Left kidney (tissue), 2 donors: Measurements from ENCODE around the gene GDF10. TPM values are rescaled to one million over a fixed set of nuclear protein-coding genes. Genes with fewer than 3 reads are reported as not detected.

ENCODE experiments used
- DNase-seq: peaks from one replicate; pipeline ENCODE4 v3.0.0-alpha.2; 2013
- polyA plus RNA-seq: library from polyadenylated mRNA; unstranded; fragments of 120-200 nt; gene quantifications from one replicate; pipeline ENCODE4 v1.2.1, GENCODE V29; 2013; ENCODE audit not compliant: insufficient read length

Gene GDF10
- polyA plus RNA-seq, 1 donor, result 1.6 TPM

DNA sequence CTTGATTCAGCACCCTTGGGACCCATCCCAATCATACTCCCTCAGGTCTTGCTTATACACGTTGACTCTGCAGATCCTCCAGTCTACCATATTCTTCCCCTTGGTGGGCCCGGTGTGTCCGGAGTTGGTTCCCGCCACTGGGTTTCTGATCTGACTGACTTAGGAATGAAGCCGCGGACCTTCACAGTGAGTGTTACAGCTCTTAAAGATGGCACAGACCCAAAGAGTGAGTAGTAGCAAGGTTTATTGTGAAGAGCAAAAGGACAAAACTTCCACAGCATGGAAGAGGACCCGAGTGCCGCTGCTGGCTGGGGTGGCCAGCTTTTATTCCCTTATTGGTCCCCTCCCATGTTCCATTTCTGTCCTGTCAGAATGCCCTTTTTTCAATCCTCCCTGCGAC is 5.9 kb upstream of the GDF10 start:
- DNase-seq, result no peak

DNA sequence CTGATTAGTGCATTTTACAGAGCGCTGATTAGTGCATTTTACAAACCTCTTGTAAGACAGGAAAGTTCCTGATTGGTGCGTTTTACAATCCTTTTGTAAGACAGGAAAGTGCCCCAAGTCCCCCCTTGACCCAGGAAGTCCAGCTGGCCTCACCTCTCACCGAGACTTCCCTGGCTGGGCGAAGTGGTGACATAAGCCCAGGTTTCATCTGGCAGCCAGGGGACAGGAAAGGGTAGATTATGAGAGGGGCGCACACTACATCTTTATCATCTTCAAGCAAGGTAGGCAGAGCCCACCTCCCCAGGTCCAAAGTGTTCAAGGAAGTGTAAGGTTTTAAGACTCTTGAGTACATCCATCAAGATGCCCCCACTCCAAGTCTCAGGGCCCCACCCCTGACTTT is 5.5 kb upstream of the GDF10 start:
- DNase-seq, result no peak

DNA sequence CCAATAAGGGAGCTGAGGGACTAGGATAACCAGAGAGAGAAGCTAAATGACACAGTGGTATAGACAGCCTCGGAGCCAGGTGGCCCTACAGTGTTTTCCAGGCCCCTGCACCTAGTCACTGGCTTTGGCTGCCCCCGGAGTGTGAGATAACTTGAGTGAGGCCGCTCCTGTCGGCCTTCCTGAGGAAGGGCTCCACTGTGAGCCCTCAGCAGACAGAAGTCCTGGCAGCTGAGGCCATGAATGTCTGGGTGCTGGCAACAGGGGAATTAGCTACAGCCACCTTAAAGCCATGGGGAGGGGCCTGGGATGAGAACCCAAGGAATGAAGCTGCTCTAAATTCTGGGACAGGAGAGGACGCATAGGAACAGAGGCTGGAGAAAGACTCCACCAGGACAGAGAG is 4.6 kb upstream of the GDF10 start:
- DNase-seq, result no peak

DNA sequence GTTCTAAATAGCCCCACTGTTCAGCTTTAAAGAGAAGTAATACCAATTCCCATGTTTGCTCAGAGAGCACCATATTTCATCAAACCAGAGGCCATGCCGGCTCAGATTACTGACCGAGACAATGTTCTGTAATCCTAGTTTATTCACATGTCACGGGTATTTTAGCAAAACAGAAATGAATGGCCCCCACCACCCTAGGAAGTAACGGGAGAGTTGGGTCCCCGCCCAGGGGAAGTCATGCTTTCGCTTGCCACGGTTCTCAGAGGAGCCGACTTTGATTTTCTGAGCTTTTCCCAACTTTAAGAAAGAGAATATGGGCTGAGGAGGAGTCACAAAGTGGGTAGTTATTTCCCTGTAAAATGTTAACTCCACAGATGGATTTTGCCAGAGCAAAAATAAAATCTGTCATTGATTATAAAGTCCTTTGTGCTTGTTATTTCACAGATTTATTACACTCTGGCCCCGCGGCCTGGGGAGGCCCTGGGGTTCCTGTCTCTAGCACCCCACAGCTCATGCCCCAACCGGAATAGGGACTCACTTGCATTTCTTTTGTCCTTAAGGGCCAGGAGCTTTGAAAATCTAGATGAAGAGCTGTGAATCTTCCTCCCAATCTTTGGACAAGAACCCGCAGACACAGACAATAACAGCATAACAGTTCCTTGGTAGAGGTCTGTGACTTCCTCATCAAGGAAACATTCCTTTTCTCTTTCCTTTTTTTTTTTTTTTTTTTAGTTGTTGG is 3.7 kb upstream of the GDF10 start:
- peak; percentile 33 for DNase-seq

DNA sequence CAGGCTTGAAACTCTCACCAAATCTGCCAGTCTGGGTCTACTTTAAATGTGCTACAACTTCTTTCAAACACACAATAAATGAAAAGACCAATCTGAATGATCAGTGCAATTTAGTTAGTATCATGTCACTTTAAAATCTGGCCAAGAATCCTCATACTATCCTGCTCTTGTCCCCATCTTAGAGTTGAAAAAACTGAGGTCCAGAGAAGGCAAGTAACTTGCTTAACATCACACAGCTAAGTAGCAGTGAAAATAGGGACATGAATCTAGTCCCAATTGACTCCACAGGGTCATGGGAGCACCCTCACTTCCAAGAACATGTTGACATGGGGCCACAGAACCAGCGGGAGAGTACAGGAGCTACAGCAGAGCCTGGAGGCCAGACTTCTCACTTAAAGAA is 3.1 kb upstream of the GDF10 start:
- DNase-seq, result no peak

DNA sequence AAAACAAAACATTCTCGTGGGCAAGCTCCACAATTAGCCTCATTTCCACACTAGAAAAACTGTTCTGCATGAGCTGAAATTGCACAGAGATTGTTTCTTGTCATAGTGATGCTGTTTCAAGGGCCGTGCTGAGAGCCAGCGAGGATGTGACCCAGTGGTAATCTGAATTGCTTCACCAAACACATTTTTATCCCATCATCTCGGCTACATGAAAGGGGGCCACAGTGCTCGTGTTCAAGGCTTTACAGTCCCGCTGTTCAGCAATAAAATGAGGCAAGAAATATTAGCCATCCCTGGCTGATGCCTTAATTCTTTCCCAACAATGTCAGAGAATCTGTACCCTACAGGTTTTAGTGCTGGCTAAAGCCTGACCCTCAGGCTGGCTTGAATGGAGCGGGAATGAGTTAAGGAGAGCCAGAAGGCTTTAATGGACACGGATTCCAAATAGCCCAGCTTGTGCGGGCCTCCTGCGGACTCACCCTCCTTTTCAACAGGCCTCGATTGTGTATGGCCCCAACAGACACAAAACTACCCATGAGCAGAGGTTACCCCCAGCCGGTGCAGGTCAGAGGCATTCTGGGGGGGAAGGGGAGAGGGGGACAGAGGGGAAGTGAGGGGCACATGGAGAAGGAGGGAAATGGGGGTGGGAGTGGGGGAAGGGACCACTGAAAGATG is 2.0 kb upstream of the GDF10 start:
- no peak for DNase-seq

DNA sequence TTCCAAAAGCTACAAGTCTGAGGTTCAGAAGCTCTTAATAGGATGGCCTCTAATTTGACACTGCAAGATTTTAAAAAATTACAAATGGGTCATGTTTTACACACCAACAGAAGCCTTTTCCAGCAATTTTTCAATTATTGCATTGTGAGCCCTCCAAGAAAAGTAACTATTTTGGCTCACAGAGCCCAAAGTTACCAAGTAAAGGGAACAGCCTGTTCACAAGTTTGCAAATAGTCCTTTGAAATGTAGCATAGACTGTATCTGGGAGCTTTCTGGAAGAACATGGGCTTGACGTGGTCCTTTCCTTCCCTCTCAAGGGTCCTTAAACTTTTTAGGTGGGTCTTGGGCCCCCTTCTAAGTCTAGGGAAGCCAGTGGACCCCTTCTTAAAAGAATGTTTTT is 1.3 kb upstream of the GDF10 start:
- DNase-seq, result no peak

DNA sequence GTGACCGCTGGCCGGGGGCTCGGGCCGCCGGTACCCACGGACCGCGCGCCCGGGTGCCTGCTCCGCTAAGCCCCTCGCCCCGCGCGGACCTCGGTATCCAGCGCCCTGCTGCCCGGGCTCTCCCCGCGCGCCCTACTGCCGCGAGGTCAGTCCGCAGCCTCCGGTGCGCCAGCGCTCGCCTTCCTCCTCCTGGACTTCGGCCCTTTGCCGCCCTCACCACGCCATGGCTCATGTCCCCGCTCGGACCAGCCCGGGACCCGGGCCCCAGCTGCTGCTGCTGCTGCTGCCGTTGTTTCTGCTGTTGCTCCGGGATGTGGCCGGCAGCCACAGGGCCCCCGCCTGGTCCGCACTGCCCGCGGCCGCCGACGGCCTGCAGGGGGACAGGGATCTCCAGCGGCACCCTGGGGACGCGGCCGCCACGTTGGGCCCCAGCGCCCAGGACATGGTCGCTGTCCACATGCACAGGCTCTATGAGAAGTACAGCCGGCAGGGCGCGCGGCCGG is 483 bp downstream of the GDF10 start:
- no peak for DNase-seq

DNA sequence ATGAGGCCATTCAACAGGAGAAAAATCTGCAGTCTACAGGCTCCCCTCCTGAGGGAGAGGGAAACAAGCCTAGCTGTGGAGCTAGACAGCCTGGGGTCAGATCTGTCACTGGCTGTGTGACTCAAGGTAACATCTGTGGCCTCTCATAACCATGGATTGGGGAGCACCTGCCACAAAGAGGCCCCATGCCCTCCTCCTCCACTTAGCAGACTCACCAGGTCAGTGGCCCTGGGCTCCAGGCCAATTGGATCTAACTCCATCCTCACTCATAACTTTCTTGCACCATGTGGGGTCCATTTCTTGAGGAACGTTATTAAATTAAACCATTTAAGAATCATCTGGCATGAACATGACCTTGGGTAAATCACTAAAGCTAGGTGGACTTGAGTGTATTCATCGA is 1.8 kb downstream of the GDF10 start:
- DNase-seq, result no peak

DNA sequence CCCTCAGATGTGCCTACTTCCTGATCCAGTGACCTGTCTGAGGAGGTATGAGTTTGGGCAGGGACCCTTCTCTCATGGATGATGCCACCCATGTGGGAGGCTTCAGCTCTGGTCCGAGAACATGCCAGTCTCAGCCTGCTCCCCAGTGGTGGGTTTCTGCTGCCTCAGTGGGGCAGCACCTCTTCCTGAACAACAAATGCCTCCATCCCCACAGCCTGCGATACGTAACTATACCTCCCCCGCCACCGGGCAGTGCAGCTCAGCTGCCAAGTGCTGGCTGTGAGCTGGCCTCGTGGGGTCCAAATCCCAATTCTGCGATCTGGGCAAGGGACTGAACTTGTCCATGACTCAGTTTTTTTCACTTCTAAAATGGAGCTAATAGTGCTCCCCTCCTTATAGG is 3.1 kb downstream of the GDF10 start:
- DNase-seq, result no peak

DNA sequence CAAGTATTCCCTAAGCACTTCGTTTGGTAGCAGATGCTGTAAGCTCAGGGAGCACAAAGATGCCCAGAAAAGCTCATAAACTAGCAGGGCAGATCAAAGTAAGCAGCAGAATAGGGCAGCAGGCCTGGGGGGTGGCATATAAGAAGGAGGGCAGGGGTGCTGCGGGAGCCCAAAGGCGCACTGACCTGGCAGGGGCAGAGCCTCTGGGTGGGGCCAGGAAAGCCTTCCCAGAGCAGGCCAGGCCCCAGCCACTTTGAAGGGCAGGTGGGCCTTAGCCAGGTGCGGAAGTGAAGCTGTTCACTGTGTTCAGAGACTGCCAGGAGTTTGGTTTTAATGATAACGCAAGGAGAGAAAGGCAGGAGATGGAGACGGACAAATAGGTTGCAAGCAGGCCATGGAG is 3.9 kb downstream of the GDF10 start:
- no peak for DNase-seq

DNA sequence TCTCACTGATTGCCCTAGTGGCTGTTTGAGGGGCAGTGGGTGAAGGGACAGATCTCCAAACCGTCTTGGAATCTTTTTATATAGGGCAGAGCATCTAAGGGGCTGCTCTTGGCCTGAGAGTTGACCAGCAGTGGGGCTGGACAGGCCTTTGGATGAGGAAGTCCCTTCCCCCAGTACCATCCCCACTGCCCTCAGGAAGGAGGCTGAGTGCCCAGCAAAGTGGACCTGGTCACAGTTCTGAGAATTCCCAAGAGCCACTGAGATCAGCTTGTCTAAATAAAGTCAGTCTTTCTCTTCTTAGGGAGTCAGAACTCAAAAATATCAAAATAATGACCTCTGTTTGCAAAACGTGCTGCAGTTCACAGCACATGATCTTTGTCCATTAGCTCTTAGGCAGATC is 5.6 kb downstream of the GDF10 start:
- no peak for DNase-seq

DNA sequence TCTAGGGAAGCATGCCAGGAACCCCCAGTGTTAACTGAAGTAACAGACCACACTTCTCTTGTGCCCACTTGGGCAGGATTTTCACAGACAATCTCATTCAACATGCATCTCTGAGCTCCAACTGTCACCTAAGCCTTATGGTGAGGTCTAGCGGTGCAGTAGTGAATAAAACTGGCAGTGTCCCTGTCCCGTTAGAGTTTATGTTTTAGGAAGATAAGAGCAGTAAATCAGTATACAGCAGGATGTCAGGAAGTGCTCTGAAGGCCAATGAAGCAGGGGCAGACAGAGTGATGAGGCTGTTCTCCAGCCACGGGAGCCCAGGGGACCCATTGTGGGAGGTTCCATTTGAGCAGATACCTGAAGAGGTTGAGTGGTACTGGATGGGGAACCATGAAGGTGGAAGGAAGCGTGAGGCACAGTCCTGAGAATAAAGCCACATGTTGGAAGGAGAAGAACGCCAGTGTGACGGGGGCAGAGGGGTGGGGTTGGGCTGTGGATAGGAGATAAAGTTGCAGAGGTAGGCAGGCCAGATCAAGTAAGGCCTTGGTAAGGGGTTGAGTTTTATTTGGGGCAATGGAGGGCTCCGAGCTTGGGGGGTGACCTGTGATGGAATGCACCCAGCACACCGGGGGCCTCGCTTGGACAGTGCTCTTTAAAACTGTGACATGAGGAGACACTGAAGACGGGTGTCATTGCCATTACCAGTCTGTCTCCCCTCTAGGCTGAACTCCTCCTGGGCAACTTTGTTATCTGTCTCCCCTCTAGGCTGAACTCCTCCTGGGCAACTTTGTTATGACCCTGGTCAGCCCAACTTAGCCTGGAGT is 6.6 kb downstream of the GDF10 start:
- no peak for DNase-seq

DNA sequence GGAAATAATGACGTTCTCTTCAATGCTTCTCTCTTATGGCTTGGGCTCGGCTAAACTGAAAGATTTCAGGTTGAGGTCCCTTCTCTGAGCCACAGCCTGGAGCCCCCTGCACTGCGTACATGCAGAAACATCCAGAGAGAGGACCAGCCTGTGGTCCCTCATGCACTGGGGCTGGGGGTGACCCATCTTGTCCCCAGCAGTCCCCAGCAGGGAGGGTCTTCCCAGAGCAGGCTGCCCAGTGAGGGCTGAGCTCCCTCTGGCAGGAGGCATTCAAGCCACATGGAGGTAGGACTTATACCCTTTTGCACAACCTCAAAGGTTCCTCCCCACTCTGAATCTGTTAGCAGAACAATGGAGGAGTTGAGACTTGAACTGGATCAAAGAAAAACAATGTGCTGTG is 7.4 kb downstream of the GDF10 start:
- DNase-seq, result no peak

DNA sequence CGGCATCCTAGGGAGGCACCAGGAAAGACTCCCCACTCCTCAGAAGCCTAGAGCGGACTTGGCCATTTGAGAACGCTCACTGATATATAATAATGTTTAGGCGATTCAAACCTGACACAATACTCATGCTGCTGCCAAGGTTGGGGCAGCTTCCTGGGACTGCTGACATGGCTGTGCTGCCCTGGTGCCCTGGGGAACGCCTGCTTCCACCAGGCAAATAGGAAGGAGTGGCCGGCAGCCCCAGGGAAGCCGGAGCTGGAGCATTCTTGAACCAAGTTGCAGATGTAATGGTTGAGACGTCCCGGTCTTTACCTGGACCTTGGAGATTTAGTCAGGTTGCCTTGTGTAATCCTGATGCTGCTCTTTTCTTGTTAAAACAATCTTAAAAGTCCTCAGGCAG is 8.8 kb downstream of the GDF10 start:
- no peak for DNase-seq

DNA sequence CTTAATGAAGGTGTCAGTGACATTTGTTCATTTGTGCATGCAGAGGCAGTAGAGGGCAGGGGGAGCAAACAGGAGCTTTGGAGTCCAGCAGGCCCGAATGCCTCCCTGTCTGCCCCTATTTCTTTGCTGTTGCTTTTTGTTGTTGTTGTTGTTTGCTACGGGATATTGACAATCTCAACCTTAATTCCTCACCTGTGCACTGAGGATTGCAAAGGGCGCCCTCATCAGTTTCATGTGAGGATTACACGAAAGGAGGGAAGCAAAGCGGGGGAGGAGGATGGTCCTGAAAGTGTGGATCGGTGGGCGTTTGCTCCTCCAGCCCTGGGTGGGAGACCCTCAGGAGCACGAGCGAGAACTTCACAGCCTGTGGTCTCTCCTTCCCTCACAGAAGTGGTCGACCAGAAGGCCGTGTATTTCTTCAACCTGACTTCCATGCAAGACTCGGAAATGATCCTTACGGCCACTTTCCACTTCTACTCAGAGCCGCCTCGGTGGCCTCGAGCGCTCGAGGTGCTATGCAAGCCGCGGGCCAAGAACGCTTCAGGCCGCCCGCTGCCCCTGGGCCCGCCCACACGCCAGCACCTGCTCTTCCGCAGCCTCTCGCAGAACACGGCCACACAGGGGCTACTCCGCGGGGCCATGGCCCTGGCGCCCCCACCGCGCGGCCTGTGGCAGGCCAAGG is 9.6 kb downstream of the GDF10 start:
- DNase-seq, result no peak

DNA sequence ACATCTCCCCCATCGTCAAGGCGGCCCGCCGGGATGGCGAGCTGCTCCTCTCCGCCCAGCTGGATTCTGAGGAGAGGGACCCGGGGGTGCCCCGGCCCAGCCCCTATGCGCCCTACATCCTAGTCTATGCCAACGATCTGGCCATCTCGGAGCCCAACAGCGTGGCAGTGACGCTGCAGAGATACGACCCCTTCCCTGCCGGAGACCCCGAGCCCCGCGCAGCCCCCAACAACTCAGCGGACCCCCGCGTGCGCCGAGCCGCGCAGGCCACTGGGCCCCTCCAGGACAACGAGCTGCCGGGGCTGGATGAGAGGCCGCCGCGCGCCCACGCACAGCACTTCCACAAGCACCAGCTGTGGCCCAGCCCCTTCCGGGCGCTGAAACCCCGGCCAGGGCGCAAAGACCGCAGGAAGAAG is 10.1 kb downstream of the GDF10 start:
- DNase-seq, result no peak

DNA sequence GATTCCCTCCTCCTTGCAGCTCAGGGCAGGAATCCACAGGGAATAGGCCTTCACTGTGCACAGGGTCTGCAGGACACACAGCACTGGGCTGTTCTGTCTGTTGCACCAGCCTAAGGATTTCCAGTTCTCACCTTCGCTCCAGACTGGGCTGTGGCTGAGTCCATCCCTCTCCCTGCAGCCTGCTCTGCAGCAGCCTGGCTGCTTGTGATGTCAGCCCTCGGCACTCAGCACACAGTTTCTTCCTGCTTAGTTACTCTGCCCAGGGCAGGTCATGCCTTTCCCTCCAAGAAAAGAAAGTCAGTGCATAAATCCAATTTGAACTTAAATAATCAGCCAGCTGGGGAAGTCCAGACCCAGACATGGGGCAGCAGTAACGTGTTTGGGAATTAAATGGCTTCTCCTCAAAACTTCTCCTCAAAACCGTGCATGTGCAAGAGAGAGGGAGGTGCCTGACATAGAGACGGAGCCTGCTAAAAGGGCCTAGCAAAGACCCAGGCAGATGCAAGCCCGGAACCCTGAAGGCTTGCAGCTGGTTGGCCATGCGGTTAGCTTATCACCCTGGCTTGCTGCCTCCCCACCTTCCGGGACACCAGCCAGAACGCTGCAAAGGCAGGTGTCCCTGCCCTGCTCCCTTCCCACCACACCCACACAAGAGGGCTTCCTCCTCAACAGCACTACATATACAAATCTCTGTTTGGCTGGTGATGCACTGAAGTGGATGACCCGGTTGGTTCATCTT is 11.4 kb downstream of the GDF10 start:
- DNase-seq, result no peak

DNA sequence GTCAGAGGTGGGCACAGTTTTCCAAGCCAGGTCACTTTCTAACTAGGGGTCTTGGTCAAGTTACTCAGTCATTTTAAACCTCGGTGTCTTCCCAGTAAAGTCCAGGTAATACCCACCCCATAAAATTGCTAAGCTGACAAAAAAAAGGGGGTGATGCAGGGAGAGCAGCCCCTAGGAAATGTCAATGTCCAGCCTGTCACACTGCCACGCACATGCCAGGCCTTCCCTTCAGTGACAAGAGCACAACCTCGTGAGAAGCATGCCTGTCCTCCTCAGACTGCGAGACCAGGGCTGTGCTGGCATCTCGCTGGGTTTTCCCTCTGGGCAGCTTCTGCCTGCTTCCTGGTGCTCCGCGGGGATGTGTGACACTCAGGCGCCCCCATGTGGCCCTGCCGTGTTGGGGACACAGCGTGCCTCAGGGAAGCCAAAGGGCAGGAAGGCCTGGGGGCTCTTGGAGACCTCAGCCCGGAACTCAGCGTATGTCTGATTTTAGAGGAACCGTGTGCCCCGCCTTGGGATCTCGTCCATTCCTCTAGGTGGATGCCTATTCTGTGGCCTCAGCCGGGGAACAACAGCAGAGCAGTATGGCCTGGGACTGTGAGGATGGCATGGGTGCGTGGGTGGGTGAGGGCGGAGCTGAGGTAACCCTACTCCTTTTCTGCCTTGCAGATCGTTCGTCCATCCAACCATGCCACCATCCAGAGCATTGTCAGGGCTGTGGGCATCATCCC is 12.1 kb downstream of the GDF10 start:
- DNase-seq, result peak; percentile 60

DNA sequence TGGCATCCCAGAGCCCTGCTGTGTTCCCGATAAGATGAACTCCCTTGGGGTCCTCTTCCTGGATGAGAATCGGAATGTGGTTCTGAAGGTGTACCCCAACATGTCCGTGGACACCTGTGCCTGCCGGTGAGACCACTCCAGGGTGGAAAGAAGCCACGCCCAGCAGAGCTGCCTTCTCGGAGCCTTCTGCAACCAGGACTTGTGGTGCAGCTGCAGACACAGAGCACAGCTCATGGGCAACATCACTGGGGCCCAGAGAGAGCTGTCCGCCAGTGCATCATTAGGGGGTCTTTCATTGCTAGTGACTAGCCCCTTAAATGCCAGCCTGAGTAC is 12.6 kb downstream of the GDF10 start:
- no peak for DNase-seq

DNA sequence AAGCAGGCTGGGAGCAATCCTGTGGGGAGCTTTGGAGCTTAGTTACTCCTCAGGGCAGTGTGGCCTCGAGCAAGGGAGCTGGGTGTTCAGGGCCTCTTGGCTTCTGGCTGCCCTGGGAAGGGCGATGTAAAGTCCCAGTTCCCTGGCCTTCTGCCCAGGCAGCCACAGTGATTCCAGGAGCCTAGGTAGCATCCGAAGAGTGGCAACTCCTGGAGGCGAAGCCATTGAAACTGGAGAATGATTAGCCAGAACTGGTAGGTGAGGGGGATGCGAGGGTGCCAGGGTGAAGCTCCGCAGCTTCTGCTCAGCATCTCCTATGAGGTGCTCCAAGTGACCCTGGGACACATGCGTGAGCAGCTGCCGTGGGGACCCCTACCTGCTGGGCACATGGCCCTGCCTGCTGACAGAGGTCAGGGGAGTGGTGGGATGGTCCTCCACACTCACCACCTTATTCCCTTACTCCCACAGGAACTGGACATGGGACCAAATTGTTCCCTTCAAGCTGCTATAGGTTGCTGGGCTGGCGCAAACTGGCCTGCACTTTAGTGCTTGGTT is 14.5 kb downstream of the GDF10 start:
- no peak for DNase-seq
